GM21390 (cell line): Measurements from ENCODE around the gene AGPS.

Experiments
- ATAC-seq: cut with Tn5 transposase; IDR thresholded peaks from one replicate; pipeline ENCODE4 v1.9.1; 2021; ENCODE audit not compliant: unreplicated experiment

The AGPS gene

DNA sequence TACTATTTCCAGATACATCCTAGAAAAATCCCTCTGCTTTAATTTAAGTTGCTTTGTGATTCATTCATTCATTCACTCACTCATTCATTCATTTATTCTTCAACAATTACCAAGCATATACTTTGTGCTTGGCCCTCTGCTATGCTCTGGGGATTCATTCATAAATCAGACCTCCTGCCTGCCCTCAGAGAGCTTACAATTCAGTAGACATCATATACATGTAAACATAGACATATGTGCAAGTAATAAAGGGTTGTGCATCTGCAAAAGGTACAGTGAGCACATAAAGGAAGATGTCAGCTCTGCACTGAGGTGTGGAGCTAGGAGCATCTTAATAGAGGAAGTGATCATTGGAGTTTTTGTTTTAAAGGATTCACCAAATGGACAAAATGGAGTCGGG, 189.4 kb downstream of the AGPS start:
- ATAC-seq, result no peak

- no peak for ATAC-seq
These were observed 191.6 kb downstream of the AGPS start for GRCh38 chr2:177584030-177584692.

DNA sequence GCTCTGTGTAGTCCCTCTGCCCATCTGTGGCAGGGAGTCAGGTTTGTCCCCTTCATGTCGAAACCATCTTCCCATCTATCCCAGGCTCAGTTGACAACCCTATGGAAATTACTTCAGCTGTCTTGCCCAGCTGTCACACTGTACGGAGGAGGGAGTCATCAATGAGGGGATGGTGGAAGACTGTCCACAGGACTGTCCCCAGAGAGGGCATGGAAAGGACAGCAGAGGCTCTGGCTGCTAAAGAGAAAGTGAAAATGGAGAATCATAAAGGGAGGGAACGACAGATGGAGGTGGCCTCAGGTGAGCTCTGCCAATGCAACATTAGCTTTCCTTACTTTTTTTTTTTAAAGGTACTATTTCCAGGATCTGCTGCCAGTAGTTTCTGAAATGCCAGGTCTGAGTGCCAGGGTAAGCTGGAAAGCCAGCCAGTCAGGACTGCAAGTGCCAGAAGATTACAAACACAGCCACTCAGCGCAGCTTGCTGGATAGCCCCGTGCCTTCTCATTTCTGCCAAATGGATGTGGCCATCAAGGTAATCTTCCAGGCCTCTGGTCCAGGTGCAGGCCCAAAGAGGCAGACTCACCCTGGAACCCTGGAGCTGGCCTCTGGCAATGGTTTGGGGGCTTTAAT, 192.8 kb downstream of the AGPS start:
- ATAC-seq, result no peak

GRCh38 chr2:177586154-177586553, 193.6 kb downstream of the AGPS start:
- ATAC-seq, result no peak

- no peak for ATAC-seq
These were observed 194.8 kb downstream of the AGPS start for GRCh38 chr2:177587371-177587770.

DNA sequence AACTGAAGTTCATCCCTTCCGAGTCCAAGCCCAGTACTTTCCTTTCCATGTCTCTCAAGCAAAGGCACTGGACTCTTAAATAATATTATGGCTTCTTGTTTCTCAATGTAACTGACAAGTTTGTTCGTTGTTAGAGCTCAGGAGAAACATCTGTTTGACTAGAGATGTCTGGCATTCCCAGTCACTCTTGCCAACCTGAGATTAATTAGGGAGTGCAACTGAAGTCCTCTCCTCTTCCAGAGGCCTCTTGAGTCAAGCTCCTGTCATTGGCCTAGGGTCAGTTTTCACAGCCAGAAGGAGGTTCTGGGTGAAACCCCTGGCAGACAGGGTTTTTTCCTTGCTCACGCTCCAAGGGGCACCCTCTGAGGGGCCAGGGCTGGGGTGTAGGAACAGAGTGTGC, 196.1 kb downstream of the AGPS start:
- no peak for ATAC-seq

GRCh38 chr2:177589186-177589585, 196.6 kb downstream of the AGPS start:
- no peak for ATAC-seq

GRCh38 chr2:177592397-177592796, 199.8 kb downstream of the AGPS start:
- no peak for ATAC-seq

- no peak for ATAC-seq
These were observed 200.4 kb downstream of the AGPS start for GRCh38 chr2:177592945-177593344.

GRCh38 chr2:177593402-177593801, 200.8 kb downstream of the AGPS start:
- ATAC-seq, result no peak
